NT2/D1 (cell line): ENCODE measurements around the gene PLXNA4.

Experiments
- DNase-seq: peaks from one replicate; pipeline ENCODE4 v3.0.0-alpha.2; 2011; ENCODE audit warnings: low read depth, low spot score
- H3K27me3 ChIP-seq: 2 replicates; pipeline ENCODE4 v1.6.0; 2011; ENCODE audit warnings: mild to moderate bottlenecking; ENCODE audit not compliant: insufficient read length, insufficient read depth
- H3K36me3 ChIP-seq: 2 replicates; pipeline ENCODE4 v1.6.1; 2011; ENCODE audit warnings: mild to moderate bottlenecking, low read length, mixed read lengths; ENCODE audit not compliant: insufficient read depth, insufficient read length
- H3K4me1 ChIP-seq: 2 replicates; pipeline ENCODE4 v1.5.1; 2011; ENCODE audit not compliant: insufficient read depth, insufficient read length
- H3K4me3 ChIP-seq: 2 replicates; pipeline ENCODE4 v1.5.1; 2011; ENCODE audit warnings: low read depth; ENCODE audit not compliant: insufficient read length
- H3K9ac ChIP-seq: 2 replicates; pipeline ENCODE4 v1.6.0; 2011; ENCODE audit warnings: low read depth; ENCODE audit not compliant: insufficient read length
- H3K9me3 ChIP-seq: 2 replicates; pipeline ENCODE4 v1.5.1; 2011; ENCODE audit warnings: mild to moderate bottlenecking, low read length; ENCODE audit not compliant: insufficient read depth
- SUZ12 ChIP-seq: IDR thresholded peaks from 2 replicates; pipeline ENCODE4 v1.6.1; 2011; ENCODE audit not compliant: insufficient read length, insufficient read depth; ENCODE audit errors: extremely low read depth
- YY1 ChIP-seq: IDR thresholded peaks from 2 replicates; pipeline ENCODE4 v1.6.1; 2011; ENCODE audit not compliant: insufficient read length, insufficient read depth
- ZNF274 ChIP-seq: IDR thresholded peaks from 2 replicates; pipeline ENCODE4 v1.6.1; 2011; ENCODE audit warnings: mild to moderate bottlenecking, low read depth, low read length

PLXNA4 gene

GRCh38 chr7:132613737-132614136 is 37.5 kb upstream of the PLXNA4 start:
- no peak for DNase-seq
- Histone ChIP-seq H3K9me3 (no peaks in the 10 kb centered on the region), H3K27me3 (no peaks in the 10 kb centered on the region), H3K36me3 (no peaks in the 10 kb centered on the region), H3K4me3 (no peak overlapping the region), H3K4me1 (no peaks in the 10 kb centered on the region), H3K9ac (no peak overlapping the region)
- no peak for TF ChIP-seq ZNF274
- no peak for TF ChIP-seq SUZ12
- TF ChIP-seq YY1 = no peak

- Histone ChIP-seq H3K4me3 (no peak overlapping the region), H3K27me3 (no peaks in the 10 kb centered on the region), H3K9ac (no peak overlapping the region), H3K4me1 (no peaks in the 10 kb centered on the region), H3K9me3 (no peaks in the 10 kb centered on the region), H3K36me3 (no peaks in the 10 kb centered on the region)
- no peak for DNase-seq
- TF ChIP-seq SUZ12 (no peak), YY1 (no peak), ZNF274 (no peak)
Measured at GRCh38 chr7:132610995-132611394, 34.7 kb upstream of the PLXNA4 start.

GRCh38 chr7:132609906-132610520 is 33.7 kb upstream of the PLXNA4 start:
- Histone ChIP-seq H3K36me3 (no peaks in the 10 kb centered on the region), H3K9me3 (no peaks in the 10 kb centered on the region), H3K4me3 (no peak overlapping the region), H3K9ac (no peak overlapping the region), H3K27me3 (no peaks in the 10 kb centered on the region), H3K4me1 (no peaks in the 10 kb centered on the region)
- no peak for DNase-seq
- TF ChIP-seq ZNF274 = no peak
- no peak for TF ChIP-seq YY1
- TF ChIP-seq SUZ12 = no peak

GRCh38 chr7:132609222-132609621 is 33.0 kb upstream of the PLXNA4 start:
- Histone ChIP-seq H3K4me1 (no peaks in the 10 kb centered on the region), H3K4me3 (no peak overlapping the region), H3K36me3 (no peaks in the 10 kb centered on the region), H3K27me3 (no peaks in the 10 kb centered on the region), H3K9me3 (no peaks in the 10 kb centered on the region), H3K9ac (no peak overlapping the region)
- DNase-seq = no peak
- TF ChIP-seq YY1 = no peak
- TF ChIP-seq ZNF274 = no peak
- TF ChIP-seq SUZ12 = no peak

GRCh38 chr7:132608523-132608922 is 32.3 kb upstream of the PLXNA4 start:
- TF ChIP-seq SUZ12 (no peak), ZNF274 (no peak), YY1 (no peak)
- DNase-seq = no peak
- Histone ChIP-seq H3K4me3 (no peak overlapping the region), H3K9me3 (no peaks in the 10 kb centered on the region), H3K36me3 (no peaks in the 10 kb centered on the region), H3K4me1 (no peaks in the 10 kb centered on the region), H3K9ac (no peak overlapping the region), H3K27me3 (no peaks in the 10 kb centered on the region)

GRCh38 chr7:132607656-132608055 is 31.4 kb upstream of the PLXNA4 start:
- Histone ChIP-seq H3K9ac (no peak overlapping the region), H3K36me3 (no peaks in the 10 kb centered on the region), H3K4me3 (no peak overlapping the region), H3K27me3 (no peaks in the 10 kb centered on the region), H3K4me1 (no peaks in the 10 kb centered on the region), H3K9me3 (no peaks in the 10 kb centered on the region)
- no peak for DNase-seq
- no peak for TF ChIP-seq ZNF274

- no peak overlapping the region for H3K9ac ChIP-seq
- TF ChIP-seq ZNF274 (no peak), YY1 (no peak), SUZ12 (no peak)
- no peaks in the 10 kb centered on the region for H3K9me3 ChIP-seq
- H3K27me3 ChIP-seq = no peaks in the 10 kb centered on the region
- no peaks in the 10 kb centered on the region for H3K4me1 ChIP-seq
- H3K4me3 ChIP-seq = no peak overlapping the region
- H3K36me3 ChIP-seq = no peaks in the 10 kb centered on the region
- DNase-seq = no peak
Measured at GRCh38 chr7:132604121-132604520, 27.9 kb upstream of the PLXNA4 start.
